IPS-NIHi7 (cell line): ENCODE results near the gene NEMF.
"Not testable (repeated sequence)": the region's sequence is repeated elsewhere in the genome, so short reads cannot be mapped to it uniquely, and the experiment has no call there.

Experiments used
- DNase-seq: peaks from one replicate; pipeline ENCODE4 v3.0.0; 2012; ENCODE audit warnings: mixed read lengths; ENCODE audit errors: extremely low spot score

The NEMF gene

DNA sequence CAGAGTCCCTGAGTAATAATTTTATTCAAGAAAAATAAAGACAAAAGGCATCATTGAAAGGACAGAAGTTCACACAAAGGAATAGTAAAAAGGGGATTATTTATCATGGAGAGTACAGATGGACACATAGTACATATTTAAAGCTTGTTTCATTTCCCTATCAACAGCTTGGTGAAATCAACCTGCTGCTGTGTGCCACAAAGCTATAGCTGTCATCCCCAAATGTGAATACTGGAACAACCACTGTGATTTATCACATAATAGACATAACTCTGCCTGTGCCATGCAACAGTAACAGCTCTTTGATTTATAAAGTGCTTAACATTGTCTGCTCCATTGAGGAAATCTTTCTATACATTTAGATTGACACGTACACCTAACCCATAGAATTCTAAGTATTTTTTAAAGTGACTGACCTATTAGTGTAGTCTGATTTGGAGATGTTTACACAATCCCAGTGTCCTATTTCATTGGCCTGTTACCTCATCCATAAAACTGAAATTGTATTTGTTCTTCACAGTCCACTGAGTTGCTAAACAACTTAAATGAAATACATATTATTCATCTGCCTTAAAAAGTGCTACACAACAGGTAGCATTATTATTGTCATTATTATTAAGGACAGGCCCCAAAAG is 3.3 kb downstream of the NEMF start:
- no peak for DNase-seq

DNA sequence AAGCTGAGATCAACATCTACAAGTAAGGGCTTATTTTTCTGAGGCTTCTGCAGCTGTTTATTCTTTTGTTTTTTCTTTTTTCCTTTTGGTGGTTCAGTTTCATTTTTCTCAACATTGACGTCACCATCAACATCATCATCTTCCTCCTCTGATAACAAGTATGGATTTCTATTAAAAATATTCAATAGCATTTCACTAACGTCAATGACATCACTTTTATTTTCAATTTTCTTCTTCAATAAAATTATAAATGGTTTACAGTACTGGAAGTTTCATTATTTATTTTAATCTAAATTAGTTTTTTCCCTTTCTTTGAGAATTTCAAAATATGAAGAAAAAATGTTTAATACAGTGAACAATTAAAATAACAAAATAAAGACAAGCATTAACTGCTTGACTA is 23.9 kb downstream of the NEMF start:
- DNase-seq: no peak

DNA sequence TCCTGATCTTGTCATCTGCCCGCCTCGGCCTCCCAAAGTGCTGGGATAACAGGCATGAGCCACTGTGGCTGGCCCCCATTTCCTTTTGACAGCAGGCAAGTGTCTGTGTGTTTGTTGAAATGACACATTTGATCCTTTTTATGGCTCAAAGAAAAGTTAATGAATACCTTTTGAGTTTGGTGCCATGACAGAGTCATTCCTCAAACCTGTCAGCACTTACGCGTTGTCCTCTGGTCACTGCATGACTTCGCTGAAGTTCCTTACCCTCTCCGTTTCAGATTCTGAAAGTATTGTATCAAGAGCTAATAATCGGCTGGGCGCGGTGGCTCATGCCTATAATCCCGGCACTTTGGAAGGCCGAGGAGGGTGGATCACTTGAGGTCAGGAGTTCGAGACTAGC is 32.4 kb downstream of the NEMF start:
- DNase-seq: no peak

DNA sequence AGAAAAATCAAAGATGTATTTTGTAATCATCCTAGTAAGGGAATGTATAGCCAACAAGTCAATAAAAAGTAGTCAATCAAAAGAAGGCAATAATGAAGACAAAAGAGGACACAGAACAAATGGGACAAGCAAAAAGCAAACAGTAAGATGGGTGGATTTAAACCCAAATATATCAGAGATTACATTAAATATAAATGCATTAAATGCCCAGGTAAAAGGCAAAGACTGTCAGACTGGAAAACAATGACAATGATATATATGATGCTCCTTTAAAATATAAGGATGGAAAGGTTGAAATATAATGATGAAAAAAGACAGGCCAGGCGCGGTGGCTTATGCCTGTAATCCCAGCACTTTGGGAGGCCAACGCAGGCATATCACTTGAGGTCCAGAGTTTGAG is 35.7 kb downstream of the NEMF start:
- no peak for DNase-seq

DNA sequence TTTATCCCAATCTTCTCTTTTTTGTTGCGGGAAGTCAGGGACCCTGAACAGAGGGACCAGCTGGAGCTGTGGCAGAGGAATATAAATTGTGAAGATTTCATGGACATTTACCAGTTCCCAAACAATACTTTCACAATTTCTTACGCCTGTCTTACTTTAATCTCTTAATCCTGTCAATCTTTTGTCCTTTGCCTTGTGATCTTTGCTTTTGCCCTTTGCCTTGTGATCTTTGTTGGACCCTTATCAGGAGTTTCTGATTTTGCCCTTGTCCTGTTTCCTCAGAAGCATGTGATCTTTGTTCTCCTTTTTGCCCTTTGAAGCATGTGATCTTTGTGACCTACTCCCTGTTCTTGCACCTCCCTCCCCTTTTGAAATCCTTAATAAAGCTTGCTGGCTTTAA is 36.5 kb downstream of the NEMF start:
- DNase-seq: not testable (repeated sequence)

DNA sequence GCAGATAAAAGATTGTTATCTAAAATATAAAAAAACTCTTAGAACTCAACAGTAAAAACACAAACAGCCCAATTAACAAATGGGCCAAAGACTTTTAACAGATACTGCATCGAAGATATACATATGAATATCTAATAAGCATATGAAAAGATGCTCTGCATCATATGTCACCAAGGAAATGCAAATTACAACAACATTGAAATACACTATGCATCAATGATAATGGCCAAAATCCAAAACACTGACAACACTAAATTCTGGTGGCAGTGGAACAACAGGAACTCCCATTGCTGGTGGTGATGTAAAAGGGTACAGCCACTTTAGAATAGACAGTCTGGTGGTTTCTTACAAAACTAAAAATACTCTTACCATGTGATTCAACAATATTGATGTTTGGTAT is 43.8 kb downstream of the NEMF start:
- no peak for DNase-seq

DNA sequence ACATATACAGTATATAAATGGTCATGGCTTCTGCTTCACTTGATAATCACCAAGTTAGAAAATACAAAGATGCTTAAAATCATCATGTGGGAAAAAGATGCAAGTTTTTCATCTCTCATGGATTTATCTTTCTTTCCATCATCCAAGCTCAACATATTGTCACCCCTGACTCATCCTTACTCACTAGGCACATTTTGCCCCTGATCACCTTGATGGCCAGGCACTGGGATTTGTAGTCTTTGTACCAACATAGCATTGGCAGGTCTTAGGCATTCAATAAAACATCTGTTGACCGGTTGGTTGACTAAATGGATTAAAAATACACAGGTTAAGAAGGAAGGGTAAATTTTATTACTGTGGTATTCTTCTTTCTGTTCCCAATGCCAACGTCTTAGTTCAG is 56.6 kb downstream of the NEMF start:
- no peak for DNase-seq

DNA sequence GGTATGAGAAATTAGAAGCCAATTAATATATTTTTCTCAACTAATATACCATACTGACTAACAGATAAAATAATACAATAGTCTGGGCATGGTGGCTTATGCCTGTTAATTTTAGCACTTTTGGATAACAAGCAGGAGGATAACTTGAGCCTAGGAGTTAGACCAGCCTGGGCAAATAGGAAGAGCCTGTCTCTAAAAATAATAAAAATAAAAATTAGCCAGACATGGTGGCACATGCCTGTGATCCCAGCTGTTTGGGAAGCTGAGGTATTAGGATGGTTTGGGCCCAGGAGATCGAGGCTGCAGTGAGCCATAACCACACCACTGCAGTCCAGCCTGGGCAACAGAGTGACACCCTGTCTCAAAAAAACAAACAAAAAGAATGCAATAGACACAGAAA is 60.0 kb downstream of the NEMF start:
- no peak for DNase-seq

DNA sequence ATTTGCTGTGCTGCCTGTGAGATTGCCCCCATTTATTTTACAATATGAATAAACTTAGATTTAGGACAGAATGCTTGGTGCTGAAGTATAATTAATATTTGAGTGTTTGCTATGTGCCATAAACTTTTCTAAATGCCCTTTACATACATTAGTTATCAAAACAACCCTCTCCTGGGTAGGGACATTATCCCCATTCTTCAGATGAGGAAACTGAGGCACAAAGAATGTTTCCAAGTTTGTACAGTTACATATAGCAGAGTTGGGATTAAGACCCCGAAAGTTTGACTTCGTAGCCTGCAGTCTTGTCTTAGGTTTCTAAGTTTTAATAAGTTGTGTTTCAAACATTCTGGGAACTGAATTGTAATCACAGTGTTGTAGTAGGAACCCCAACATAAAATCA is 66.3 kb downstream of the NEMF start:
- DNase-seq: no peak

DNA sequence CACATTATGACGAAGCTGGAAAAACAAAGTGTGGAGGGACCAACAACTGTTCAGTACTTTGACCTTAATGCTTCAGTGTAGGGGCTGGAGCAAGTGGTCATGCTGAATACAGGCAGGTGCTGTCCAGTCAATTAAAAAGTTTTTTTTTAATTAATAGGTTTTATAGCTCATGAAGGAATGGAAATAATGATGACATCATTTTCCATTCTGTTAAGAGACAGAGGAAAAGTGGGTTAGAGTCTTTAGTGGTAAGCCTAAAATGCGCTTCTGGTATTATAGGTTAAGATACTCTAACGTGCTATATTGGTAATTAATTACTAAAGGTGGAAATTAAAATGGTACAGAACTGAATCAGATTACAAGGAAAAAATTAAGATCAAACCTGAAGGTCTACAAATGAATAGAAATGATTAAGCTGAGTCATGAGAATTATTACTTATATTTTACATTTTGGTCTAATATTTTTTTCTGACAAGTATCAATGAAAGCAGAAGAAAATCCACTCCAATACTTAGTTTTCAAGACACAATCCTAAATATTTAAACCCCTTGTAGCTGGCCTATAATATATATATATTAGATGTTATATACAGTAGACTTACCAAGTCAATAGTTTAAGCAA is 69.1 kb downstream of the NEMF start:
- no peak for DNase-seq

DNA sequence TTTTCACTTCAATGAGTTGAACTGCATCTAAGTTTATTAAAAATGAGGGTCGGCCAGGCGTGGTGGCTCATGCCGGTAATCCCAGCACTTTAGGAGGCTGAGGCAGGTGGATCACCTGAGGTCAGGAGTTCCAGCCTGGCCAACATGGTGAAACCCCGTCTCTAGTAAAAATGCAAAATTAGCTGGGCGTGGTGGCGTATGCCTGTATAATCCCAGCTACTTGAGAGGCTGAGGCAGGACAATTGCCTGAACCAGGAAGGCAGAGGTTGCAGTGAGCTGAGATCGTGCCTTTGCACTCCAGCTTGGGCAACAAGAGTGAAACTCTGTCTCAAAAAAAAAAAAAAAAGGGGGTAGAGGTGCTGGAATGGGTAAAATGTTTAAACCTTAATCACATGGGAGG is 71.5 kb downstream of the NEMF start:
- DNase-seq: not testable (repeated sequence)

DNA sequence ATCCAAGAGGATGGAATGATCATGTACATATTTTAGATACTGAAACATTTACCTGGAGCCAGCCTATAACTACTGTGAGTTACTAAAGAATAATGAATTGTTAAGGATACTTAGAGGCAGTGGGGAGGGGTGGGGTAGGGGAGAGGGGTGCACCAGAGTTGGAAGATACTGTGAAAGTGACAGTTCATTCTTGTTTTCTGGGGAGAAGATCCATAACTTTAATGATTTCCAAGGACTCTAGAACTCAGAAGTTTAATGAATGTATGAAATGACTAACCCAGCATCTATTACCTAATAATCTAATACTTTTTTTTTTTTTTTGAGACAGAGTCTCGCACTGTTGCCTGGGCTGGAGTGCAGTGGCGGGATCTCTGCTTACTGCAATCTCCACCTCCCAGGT is 74.2 kb downstream of the NEMF start:
- DNase-seq: no peak

DNA sequence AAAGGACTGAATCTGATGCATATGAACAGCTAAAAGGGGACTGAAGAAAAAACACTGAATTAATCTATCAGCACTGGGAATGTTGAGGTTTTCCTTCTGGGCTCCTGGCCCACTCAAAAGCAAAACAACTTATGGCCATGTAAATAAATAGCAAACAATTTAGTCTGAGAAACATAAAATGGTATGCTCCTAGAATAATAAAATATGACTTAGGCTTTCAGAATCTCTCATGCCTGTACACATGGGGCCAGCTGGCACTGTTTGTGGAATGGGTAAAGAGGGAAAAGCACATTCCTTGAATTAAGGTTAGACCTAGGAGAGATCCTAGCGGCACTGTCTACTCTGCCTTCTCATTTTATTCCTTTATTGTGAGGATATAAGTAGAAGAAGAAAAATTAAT is 78.5 kb downstream of the NEMF start:
- DNase-seq: no peak

DNA sequence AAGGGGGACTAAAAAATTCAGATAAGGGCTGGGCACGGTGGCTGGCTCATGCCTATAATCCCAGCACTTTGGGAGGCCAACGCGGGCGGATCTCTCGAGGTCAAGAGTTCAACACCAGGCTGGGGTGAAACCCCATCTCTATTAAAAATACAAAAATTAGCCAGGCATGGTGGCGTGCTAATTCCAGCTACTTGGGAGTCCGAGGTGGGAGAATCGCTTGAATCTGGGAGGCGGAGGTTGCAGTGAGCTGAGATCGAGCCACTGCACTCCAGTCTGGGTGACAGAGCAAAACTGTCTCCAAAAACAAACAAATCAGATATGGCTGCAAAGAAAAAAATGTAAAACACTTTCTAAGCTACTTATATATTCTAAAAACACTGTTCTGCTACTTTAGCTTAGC is 80.9 kb downstream of the NEMF start:
- DNase-seq: not testable (repeated sequence)

DNA sequence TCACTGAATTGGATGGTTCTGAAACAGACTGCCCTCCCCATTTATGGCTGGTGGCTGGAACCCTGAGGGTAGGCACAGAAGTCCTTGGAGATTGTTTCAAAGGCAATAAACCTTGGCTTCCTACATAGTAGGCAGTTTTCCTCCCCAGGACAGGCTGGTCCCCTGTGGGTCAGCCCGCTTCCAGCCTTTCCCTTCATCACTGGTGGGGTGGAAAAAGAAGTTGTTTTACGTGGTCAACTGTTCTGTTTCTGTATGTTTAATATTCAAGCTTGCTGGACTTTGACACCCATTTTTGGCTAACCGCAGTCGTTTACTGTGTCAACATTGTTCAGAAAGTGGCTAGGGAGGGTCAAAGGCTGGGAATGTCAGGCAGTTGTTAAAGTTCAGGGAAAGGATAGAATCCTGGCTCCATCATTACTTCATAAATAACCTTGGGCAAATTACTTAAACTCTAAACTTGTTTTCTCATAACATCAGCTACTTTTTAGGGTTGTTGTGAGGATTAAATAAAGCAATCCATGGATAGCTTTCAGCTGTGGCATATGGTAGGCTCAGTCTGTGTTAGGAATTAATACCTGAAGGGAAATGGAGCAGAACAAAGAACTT is 82.3 kb downstream of the NEMF start:
- no peak for DNase-seq

DNA sequence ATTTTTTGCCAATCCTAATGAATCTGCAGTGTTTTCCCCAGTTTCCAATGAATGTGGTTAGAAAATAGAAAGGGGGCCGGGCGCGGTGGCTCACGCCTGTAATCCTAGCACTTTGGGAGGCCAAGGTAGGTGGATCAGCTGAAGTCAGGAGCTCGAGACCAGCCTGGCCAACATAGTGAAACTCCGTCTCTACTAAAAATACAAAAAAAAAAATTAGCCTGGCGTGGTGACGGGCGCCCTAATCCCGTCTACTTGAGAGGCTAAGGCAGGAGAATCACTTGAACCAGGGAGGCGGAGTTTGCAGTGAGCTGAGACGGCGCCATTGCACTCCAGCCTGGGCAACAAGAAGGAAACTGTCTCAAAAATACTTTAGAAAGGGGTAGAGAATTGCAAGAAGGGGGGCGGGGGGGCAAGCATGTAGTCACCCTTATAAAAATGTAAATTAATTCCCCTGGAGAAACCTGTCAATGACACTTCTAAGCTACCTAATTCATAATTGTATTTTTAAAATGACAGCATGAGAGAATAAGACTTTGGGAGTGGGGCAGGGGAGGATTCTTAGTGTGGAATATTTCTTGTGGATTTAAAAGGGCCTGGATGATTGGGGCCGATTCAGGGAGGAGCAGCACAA is 82.9 kb downstream of the NEMF start:
- no peak for DNase-seq

DNA sequence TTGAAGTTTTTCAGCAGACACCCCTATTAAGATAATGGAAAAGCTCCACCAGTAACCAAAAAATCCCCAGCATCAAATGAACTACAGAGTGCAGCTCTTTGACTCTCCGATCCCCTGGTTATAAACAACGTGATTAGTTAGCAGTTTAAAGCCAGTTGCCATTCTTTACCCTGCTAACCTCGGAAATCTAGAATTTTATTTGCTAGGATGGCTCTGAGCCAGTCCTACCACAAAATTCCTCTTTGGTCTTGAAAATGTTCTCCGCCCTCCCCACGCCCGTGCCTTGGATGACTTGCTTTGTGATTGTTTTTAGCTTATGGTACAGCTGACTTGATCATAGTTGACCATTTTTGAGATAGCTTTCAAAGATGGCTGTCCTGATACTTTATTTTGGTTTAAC is 83.4 kb downstream of the NEMF start:
- no peak for DNase-seq

DNA sequence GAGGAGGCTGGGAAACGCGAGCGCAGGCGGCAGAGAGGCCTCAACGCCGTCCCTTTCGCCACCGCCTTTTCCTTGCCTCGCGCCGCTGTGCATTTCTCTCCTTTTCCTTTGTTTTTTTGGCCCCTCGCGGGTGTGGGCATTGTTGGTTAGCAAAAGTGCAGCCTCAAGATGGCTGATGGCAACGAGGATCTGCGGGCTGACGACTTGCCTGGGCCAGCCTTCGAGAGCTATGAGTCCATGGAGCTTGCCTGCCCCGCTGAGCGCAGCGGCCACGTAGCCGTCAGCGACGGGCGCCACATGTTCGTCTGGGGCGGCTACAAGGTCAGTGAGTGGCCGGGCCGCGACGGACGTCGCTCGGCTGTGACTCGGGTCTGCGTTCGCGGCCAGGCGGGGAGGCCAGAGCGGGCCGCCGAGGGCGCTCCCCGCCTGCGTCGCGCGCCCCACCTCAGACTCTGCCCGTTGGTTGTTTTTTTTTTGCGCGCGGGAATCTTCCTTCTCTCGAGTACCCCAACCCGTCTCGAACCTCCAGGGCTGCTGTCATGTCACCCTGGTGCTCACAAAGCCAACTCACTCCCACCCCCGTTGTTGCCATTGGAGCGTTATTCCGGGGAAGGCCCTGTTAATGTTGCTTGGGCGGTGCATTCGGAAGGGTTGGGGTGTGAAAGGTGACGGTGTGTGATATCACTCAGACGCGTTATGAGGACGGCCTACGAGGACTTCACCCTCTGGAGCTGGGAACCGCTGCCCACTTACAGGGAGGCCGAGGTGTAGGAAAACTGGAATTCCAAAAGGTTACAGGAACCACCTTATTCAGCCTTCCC is 84.1 kb downstream of the NEMF start:
- DNase-seq: peak; percentile 25

DNA sequence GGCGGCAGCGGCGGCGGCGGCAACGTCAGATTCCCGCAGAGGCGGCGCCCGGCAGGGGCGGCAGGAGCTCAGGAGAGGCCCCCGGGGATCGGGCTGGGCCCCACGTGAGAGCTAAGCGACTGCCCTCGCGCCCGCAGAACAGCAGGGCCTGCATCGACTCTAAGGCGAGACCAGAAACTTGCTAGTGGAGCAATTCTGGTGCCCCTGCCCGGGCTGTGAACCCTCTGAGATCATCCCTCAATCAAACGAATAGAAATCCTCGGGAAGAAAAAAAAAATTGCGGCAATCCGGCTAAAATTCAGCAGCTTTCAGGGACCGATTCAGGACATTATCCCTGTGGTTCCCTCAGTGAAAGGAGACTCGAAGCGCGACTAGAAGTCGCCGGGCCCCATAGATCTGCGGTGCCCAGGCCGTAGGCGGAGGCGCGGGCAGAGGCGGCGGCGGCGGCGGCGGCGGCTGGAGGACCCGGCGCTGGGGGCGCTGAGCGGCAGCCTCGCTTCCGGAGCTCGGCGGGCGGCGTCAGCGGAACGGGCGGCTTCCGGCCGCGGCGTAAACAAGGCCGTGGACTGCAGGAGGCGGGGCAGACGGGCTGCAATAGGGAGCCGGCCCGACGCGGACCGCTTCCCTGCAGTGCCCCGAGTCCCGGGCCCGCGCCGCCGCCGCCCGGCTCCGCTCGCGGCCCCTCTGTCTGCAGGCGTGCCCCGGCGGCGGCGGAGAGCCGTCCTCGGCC is 84.9 kb downstream of the NEMF start, which contains the start of gene KLHDC2:
KLHDC2 (plus strand) TSS at position 583 of the 730 bp plus-strand sequence. CDS start 316 bp downstream, outside the sequence.
- DNase-seq: peak; percentile 87

DNA sequence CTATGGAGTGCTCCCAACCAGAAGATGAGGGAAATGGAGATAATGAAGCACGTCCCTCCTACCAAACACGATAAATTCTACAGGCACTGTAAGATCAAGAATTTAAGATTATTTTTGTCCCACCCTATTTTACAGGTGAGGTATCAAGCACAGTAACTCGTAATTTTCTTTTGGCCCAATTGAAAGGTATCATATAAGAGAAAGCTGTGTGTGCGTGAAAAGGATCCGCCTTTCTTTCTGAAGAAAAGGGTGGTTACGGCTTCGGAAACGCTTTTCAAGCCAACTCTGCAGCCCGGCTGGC is 85.4 kb downstream of the NEMF start:
- DNase-seq: no peak

DNA sequence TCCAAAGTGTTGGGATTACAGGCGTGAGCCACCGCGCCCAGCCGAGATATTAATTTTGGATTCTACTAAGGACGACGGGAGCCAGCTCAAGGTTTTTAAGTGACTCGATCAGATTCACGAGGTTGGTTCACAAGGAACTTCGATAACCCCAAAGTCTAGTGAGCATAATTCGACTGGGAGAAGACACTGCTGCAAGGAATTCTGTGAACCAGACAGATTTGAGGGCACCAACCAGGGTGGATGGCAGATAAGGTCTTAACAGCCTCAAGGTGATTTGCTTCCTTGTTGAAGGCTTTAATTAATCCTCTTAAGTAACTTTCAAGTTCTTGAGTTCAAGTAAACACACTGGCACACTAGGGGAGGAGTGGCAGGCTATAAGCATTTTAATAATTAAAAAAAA is 85.7 kb downstream of the NEMF start:
- DNase-seq: no peak
